ENCODE measurements around the gene ETV3.

- TF ChIP-seq CTCF (IDR thresholded peaks at IDR 0.05; ENCODE audit: low read depth, low read length) = no peak
- no peak for TF ChIP-seq POLR2A (IDR thresholded peaks at IDR 0.05; ENCODE audit: extremely low read depth, insufficient read length)
- no peak for TF ChIP-seq MYC (IDR thresholded peaks at IDR 0.05; ENCODE audit: low read depth, low read length)
These were observed 33.4 kb downstream of the ETV3 start for GRCh38 chr1:157104598-157105293.

All from NB4 (cell line).